ELF-1 (cell line): ENCODE measurements around the gene DDO.
"Not testable (repeated sequence)": the region's sequence is repeated elsewhere in the genome, so short reads cannot be mapped to it uniquely, and the experiment has no call there.

Source experiments
- DNase-seq: peaks from one replicate; pipeline ENCODE4 v3.0.0-alpha.2; 2016; ENCODE audit warnings: low read depth, low spot score

Gene DDO

GRCh38 chr6:110368284-110368683 is 47.1 kb downstream of the DDO start:
- no peak for DNase-seq

DNA sequence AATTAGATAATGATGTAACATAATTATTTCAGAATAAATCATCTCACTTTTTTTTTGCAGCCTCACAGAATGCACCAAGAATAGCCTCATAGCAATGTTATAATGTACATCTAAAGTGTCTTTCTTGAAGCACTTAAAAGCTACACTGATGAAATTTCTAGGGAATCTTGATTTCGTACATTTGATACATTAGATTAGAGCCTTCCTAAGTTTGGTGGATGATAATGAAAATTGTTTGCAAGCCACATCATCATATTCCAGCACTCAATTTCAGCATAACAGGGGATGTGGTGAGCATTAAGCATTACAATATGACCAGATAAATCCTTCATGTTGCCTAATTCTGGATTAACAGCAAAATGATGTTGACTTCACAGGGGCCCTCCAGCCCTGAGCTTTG is 47.5 kb downstream of the DDO start:
- no peak for DNase-seq

DNA sequence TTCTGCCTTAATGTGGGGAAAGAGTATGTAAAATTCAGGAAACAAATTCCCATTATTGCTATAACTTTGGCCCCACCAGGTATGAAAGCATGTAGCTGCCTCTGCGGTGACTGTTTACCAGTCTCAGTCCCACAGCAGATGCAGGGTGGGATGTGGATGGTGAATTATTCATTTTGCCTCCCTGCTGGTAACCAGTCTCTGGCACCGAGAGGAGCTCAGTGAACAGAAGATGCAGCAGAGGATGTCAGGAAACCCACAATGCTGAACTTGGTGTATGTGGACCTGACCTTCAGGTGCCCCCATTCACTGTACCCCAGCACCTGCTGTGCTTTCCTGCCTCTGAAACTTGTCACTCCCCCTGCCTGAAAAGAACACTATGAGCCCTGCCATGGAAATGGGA is 48.4 kb downstream of the DDO start:
- no peak for DNase-seq

DNA sequence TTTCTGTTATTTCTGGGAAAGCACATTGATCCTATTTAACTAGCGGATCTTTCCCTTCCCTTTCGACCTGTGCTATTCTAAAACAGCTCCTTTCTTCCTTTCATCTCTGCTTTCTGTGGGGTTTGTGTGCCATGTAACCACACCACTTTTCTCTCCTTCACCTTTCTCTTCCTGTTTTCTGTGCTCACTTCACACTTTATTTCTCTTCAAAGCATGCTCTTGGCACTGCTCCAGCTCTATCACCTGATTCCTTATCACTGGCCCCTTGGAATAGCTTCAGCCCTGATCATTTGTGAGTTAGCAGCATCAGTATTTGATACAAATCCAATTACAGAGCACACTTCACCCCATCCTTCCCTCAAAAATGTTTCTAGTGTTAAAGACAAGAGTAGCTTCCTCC is 49.1 kb downstream of the DDO start:
- DNase-seq = no peak

GRCh38 chr6:110364364-110365105 is 50.8 kb downstream of the DDO start:
- DNase-seq = no peak

- no peak for DNase-seq
Observed at GRCh38 chr6:110363748-110364147, 51.6 kb downstream of the DDO start.

GRCh38 chr6:110360676-110361075 is 54.7 kb downstream of the DDO start:
- DNase-seq = no peak

GRCh38 chr6:110359556-110359955 is 55.8 kb downstream of the DDO start:
- no peak for DNase-seq

GRCh38 chr6:110358553-110359160 is 56.7 kb downstream of the DDO start:
- no peak for DNase-seq

DNA sequence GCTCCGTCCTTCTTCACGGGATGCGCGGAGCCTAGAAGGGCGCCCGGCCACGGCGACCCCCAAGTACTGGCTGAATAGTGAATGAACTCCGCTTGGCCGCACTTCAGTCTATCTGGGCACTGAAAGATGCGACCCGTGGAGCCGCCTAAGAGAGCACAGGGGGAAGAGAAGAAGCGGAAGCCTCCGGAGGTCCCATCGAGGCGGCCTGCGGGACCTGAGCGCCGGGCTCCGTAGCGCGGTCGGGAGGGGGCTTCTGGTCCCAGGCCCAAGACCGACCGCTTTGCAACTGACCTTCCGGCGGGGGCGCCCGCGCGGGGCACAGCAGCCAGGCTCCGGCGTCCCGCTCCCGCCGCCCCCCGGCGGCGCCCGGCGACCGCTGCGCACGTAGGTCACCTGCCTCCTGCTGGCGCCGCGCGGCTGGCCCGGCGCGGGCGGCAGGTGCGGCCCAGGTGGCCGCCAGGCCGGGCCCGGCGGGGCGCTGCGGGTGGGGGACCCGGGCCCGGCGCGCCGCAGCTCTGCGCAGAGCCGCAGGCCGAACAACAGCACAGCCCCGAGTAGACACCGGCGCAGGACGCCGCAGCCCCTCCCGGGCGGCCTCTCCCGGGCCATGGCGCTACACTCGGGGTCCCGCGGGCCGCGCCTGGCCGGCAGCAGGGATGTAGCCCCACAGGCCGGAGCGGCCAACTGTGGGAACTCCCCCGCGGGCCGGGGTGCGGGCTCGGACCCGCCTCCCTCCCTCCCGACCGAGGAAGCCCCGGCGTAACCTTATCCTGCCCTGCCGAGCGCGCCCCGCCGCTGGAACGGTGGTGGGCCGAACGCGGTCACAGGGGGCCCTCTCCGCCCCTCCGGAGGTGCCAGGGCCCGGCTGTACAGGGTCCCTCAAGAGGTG is 57.5 kb downstream of the DDO start, which contains the start of gene METTL24:
Gene METTL24, minus strand, starts transcription at position 686 of the 889 bp plus-strand sequence. Its CDS starts 77 bp downstream, at position 609.
- peak; percentile 46 for DNase-seq

GRCh38 chr6:110357298-110357663 is 58.1 kb downstream of the DDO start:
- no peak for DNase-seq

GRCh38 chr6:110356778-110357177 is 58.6 kb downstream of the DDO start:
- DNase-seq = peak; percentile 58

DNA sequence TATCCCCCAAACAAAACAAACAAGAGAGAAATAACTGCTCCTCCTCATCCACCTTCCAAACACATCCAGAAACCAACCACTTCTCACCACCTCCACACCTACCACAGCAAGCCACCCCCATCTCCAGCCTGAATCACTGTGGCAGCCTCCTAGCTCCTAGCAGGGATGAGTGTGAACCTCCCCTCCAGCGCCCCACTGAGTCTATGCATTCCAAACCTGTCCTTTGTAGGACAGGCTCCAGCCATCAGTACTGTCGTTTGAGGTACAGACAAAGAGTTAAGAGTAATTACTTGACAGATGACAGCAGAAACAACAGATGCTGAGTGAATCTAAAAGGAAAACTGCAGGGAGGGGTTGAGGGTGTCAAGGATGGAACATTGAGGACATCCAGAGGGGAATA is 59.6 kb downstream of the DDO start:
- peak; percentile 85 for DNase-seq

GRCh38 chr6:110355022-110355421 is 60.4 kb downstream of the DDO start:
- peak; percentile 72 for DNase-seq

DNA sequence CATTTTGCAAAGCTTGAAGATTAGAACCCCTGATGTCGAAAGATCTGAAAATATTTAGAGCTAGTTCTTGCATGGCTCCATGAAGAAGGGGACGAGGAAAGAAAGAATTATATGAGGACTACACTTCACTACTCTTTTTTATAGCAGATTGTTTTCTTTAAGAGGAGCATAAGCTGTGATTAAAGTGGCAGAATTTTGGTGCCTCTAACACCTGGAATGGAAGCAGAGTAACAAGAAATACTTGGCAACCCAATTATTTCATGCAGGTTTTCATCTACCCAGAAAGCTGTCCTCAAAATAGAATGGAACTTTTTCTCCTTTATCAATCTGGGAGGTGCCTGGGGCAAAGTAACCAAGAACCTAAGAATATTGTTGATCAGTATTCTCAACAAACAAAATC is 61.2 kb downstream of the DDO start:
- DNase-seq = no peak

DNA sequence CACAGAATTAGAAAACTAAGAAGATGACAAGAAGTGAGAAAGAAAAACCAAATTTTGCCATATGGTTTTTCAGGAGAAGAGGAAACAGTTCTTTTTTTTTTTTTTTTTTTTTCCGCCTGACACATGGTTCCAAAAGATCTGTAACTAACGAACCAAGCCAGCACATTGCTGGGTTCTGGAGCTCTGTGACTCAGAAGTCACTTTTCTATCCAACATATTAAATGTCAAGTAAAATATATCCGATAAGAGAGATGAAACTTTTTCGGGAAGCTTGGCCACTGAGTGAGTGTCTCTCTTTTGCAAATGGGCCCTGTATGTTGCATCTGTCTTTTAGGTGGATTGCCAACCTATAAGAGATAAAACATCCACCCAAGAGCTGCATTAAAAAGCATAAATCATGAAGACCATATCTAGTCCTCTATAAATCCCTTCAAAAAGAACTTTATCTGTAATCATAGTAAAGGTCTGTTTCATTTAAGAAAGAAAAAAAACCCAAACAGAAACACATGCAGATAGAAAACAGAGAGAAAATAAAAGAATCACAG is 61.8 kb downstream of the DDO start:
- no peak for DNase-seq

- no peak for DNase-seq
Observed at GRCh38 chr6:110352563-110353262, 62.7 kb downstream of the DDO start.

- no peak for DNase-seq
Observed at GRCh38 chr6:110351986-110352385, 63.4 kb downstream of the DDO start.

GRCh38 chr6:110351546-110351945 is 63.8 kb downstream of the DDO start:
- DNase-seq = no peak

DNA sequence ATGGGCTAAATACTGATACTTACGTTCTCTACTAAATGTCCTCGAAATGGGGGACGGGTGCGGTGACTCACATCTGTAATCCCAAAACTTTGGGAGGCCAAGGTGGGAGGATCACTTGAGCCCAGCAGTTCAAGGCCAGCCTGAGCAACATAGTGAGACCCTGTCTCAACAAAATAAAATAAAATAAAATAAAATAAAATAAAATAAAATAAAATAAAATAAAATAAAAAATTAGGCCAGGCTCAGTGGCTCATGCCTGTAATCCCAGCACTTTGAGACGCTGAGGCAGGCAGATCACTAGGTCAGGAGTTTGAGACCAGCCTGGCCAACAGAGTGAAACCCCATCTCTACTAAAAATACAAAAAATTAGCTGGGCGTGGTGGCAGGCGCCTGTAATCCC is 64.8 kb downstream of the DDO start:
- not testable (repeated sequence) for DNase-seq

GRCh38 chr6:110348961-110349690 is 66.2 kb downstream of the DDO start:
- no peak for DNase-seq
